Neuronal stem cell (in vitro differentiated cells): ENCODE data around the gene ZG16.
"Not testable (repeated sequence)": the region's sequence is repeated elsewhere in the genome, so short reads cannot be mapped to it uniquely, and the experiment has no call there.

ENCODE experiments used
- DNase-seq: peaks from one replicate; pipeline ENCODE4 v3.0.0-alpha.2; 2013; ENCODE audit warnings: low spot score
- H2AFZ ChIP-seq: one replicate; pipeline ENCODE4 v1.6.1; 2013; ENCODE audit warnings: mild to moderate bottlenecking, low read length, inconsistent platforms
- H2AK5ac ChIP-seq: 2 replicates; pipeline ENCODE4 v1.6.1; 2013; ENCODE audit warnings: low read depth, mild to moderate bottlenecking, inconsistent platforms, low read length, moderate library complexity, mixed read lengths
- H2BK120ac ChIP-seq: 2 replicates; pipeline ENCODE4 v1.6.1; 2013; ENCODE audit warnings: low read depth, mild to moderate bottlenecking, inconsistent platforms, low read length, moderate library complexity, mixed read lengths
- H2BK12ac ChIP-seq: one replicate; pipeline ENCODE4 v1.6.1; 2013; ENCODE audit warnings: low read length, inconsistent platforms
- H2BK15ac ChIP-seq: 2 replicates; pipeline ENCODE4 v1.6.1; 2013; ENCODE audit warnings: mild to moderate bottlenecking, low read length, inconsistent platforms, mixed read lengths
- H2BK5ac ChIP-seq: one replicate; pipeline ENCODE4 v1.6.1; 2013; ENCODE audit warnings: inconsistent platforms, mild to moderate bottlenecking, low read length, moderate library complexity
- H3K14ac ChIP-seq: one replicate; pipeline ENCODE4 v1.6.1; 2013; ENCODE audit warnings: low read length, inconsistent platforms
- H3K18ac ChIP-seq: 2 replicates; pipeline ENCODE4 v1.6.1; 2013; ENCODE audit warnings: low read length, inconsistent platforms
- H3K23ac ChIP-seq: 2 replicates; pipeline ENCODE4 v1.6.1; 2013; ENCODE audit warnings: low read depth, mild to moderate bottlenecking, mixed read lengths, low read length, inconsistent platforms; ENCODE audit not compliant: poor library complexity
- H3K27ac ChIP-seq: replicated peaks from 3 replicates; pipeline ENCODE4 v1.5.1; 2013; ENCODE audit warnings: low read length, inconsistent platforms
- H3K27me3 ChIP-seq, 3 experiments: 2 replicates each; pipeline ENCODE4 v1.6.1; 2013; ENCODE audit warnings: low read length in 3 of 3, mild to moderate bottlenecking in 2 of 3, inconsistent platforms in 1 of 3, low read depth in 1 of 3, mixed read lengths in 1 of 3, moderate library complexity in 1 of 3; ENCODE audit not compliant: control insufficient read depth in 3 of 3, insufficient read depth in 3 of 3
- H3K36me3 ChIP-seq, 2 donors: replicated peaks in 1 of 2; 2 replicates each; pipeline ENCODE4 v1.6.1; 2013; ENCODE audit warnings: low read length in 2 of 2; ENCODE audit not compliant: control insufficient read depth in 2 of 2, insufficient read depth in 2 of 2
- H3K4ac ChIP-seq: 2 replicates; pipeline ENCODE4 v1.6.1; 2013; ENCODE audit warnings: inconsistent platforms, mild to moderate bottlenecking, low read length, moderate library complexity
- H3K4me1 ChIP-seq, 2 donors: 1 replicate in 1 of 2; 2 replicates in 1 of 2; pipeline ENCODE4 v1.6.1; 2013; ENCODE audit warnings: low read length in 2 of 2, low read depth in 1 of 2; ENCODE audit not compliant: control insufficient read depth in 2 of 2, insufficient read depth in 1 of 2
- H3K4me2 ChIP-seq: one replicate; pipeline ENCODE4 v1.6.1; 2013; ENCODE audit warnings: mild to moderate bottlenecking, low read length, inconsistent platforms; ENCODE audit not compliant: insufficient read depth, poor library complexity, severe bottlenecking
- H3K4me3 ChIP-seq, 2 donors: 2 replicates each; pipeline ENCODE4 v1.5.1; 2013; ENCODE audit warnings: low read length in 2 of 2, mild to moderate bottlenecking in 2 of 2, inconsistent platforms in 1 of 2, moderate library complexity in 1 of 2
- H3K79me1 ChIP-seq: one replicate; pipeline ENCODE4 v1.6.1; 2013; ENCODE audit warnings: low read depth, mild to moderate bottlenecking, inconsistent platforms, low read length, moderate library complexity
- H3K9ac ChIP-seq: one replicate; pipeline ENCODE4 v1.6.1; 2013; ENCODE audit warnings: mild to moderate bottlenecking, low read depth, low read length, inconsistent platforms; ENCODE audit not compliant: poor library complexity
- H3K9me3 ChIP-seq, 2 donors: replicated peaks in 1 of 2; 2 replicates each; pipeline versions ENCODE3 to v1.6.1; 2013; ENCODE audit warnings: low read length in 2 of 2, mild to moderate bottlenecking in 2 of 2, inconsistent platforms in 1 of 2, low read depth in 1 of 2, mixed read lengths in 1 of 2, moderate library complexity in 1 of 2; ENCODE audit not compliant: control insufficient read depth in 2 of 2, insufficient read depth in 1 of 2
- H4K8ac ChIP-seq: one replicate; pipeline ENCODE4 v1.6.1; 2013; ENCODE audit warnings: low read depth, mild to moderate bottlenecking, inconsistent platforms, low read length, moderate library complexity
- H4K91ac ChIP-seq: one replicate; pipeline ENCODE4 v1.6.1; 2013; ENCODE audit warnings: low read length, low read depth, mild to moderate bottlenecking, inconsistent platforms; ENCODE audit not compliant: poor library complexity
- WGBS, 2 donors: extraction: QIAGEN DNeasy Blood & Tissue Kit; methylation state at CpG; one replicate each; pipeline ENCODE4 v1.1.7; 2013; ENCODE audit warnings: missing lambda C conversion rate in 2 of 2, mixed read lengths in 1 of 2; ENCODE audit not compliant: insufficient read length in 2 of 2, insufficient replicate concordance in 1 of 2; ENCODE audit errors: extremely low coverage in 2 of 2; 5-methylcytosine and 5-hydroxymethylcytosine counted together

Gene ZG16

GRCh38 chr16:29738514-29738913 lies 39.5 kb upstream of the ZG16 start:
- Histone ChIP-seq H2BK5ac (no peak overlapping the region), H3K9me3 (no peaks in the 10 kb centered on the region), H4K8ac (no peak overlapping the region), H3K4ac (no peak overlapping the region), H2AK5ac (no peak overlapping the region), H3K27me3 (peaks cover 0 to 4% (median 0%) of the 10 kb centered on the region in 3 experiments), H3K18ac (no peak overlapping the region), H3K27ac (no peak overlapping the region), H3K4me1 (no peaks in the 10 kb centered on the region), H3K4me2 (no peak overlapping the region), H3K79me1 (no peaks in the 10 kb centered on the region), H3K36me3 (no peaks in the 10 kb centered on the region), H2BK15ac (no peak overlapping the region), H2BK12ac (no peak overlapping the region), H3K23ac (no peak overlapping the region), H3K14ac (no peak overlapping the region), H2AFZ (no peak overlapping the region), H3K4me3 (no peak overlapping the region), H3K9ac (no peak overlapping the region), H2BK120ac (no peak overlapping the region), H4K91ac (no peak overlapping the region)
- no peak for DNase-seq
- WGBS, 2 donors = no CpG with 5 or more reads among the region's 2 CpGs

GRCh38 chr16:29739927-29740629 lies 38.0 kb upstream of the ZG16 start:
- H2BK15ac ChIP-seq, H3K18ac ChIP-seq, H3K4me1 ChIP-seq, H3K14ac ChIP-seq, H4K8ac ChIP-seq, H3K9ac ChIP-seq, H3K27ac ChIP-seq, H3K4me2 ChIP-seq, H2BK5ac ChIP-seq, H2AFZ ChIP-seq, H2AK5ac ChIP-seq, H3K4me3 ChIP-seq, H3K23ac ChIP-seq, H3K4ac ChIP-seq, H2BK120ac ChIP-seq, H4K91ac ChIP-seq, H3K9me3 ChIP-seq, DNase-seq, H2BK12ac ChIP-seq, H3K79me1 ChIP-seq, H3K36me3 ChIP-seq, H3K27me3 ChIP-seq: not testable (repeated sequence)
- no CpG with 5 or more reads among the region's 6 CpGs for WGBS, 2 donors

GRCh38 chr16:29740630-29741015 lies 37.4 kb upstream of the ZG16 start:
- H3K4ac ChIP-seq, H3K23ac ChIP-seq, H4K8ac ChIP-seq, H2BK15ac ChIP-seq, H3K14ac ChIP-seq, H3K9ac ChIP-seq, H3K79me1 ChIP-seq, H3K27me3 ChIP-seq, H2BK120ac ChIP-seq, H3K27ac ChIP-seq, H3K4me2 ChIP-seq, H3K9me3 ChIP-seq, H3K4me1 ChIP-seq, H3K4me3 ChIP-seq, H2AFZ ChIP-seq, H2BK5ac ChIP-seq, H2BK12ac ChIP-seq, DNase-seq, H3K18ac ChIP-seq, H4K91ac ChIP-seq, H3K36me3 ChIP-seq, H2AK5ac ChIP-seq: not testable (repeated sequence)
- no CpG with 5 or more reads among the region's 11 CpGs for WGBS, 2 donors

GRCh38 chr16:29742683-29743275 lies 35.3 kb upstream of the ZG16 start:
- H3K14ac ChIP-seq = no peak overlapping the region
- H3K4me1 ChIP-seq = no peaks in the 10 kb centered on the region
- no peak overlapping the region for H4K91ac ChIP-seq
- no peak overlapping the region for H3K18ac ChIP-seq
- H3K27ac ChIP-seq = no peak overlapping the region
- no peak overlapping the region for H3K4me2 ChIP-seq
- H3K4ac ChIP-seq = no peak overlapping the region
- peaks cover 0 to 2% of the 10 kb centered on the region in 2 donors for H3K9me3 ChIP-seq
- no peak overlapping the region for H3K23ac ChIP-seq
- H3K9ac ChIP-seq = no peak overlapping the region
- H2BK12ac ChIP-seq = no peak overlapping the region
- H3K4me3 ChIP-seq = no peak overlapping the region
- H2AK5ac ChIP-seq = no peak overlapping the region
- H2BK15ac ChIP-seq = no peak overlapping the region
- H3K36me3 ChIP-seq = no peaks in the 10 kb centered on the region
- no peak overlapping the region for H4K8ac ChIP-seq
- H3K27me3 ChIP-seq = peaks cover 0 to 4% (median 0%) of the 10 kb centered on the region in 3 experiments
- H2AFZ ChIP-seq = no peak overlapping the region
- no peak overlapping the region for H2BK5ac ChIP-seq
- WGBS, 2 donors = no CpG with 5 or more reads among the region's 7 CpGs
- no peak for DNase-seq
- no peaks in the 10 kb centered on the region for H3K79me1 ChIP-seq
- H2BK120ac ChIP-seq = no peak overlapping the region
